ENCODE measurements around the gene HEBP2. TPM values are rescaled to one million over a fixed set of nuclear protein-coding genes. Genes with fewer than 3 reads are reported as not detected.
A peak's percentile ranks its signal among the peaks of the same experiment; 100 is the strongest.

HEBP2 gene
- total and polyA plus RNA-seq, 5 donors from 2014 or later = 57.5 to 115 (median 67.8) TPM

- ATAC-seq (ENCODE audit: low read depth in 2 of 2) (peak in 1 of 2 donors; percentile 28), DNase-seq (peak in 1 of 3 donors; percentile 63)
- H3K27me3 Mint-ChIP-seq = peaks cover under 1% of the 10 kb centered on the region
- Histone ChIP-seq H3K27me3 (ENCODE audit: control insufficient read depth, insufficient read depth, low read length) (no peaks in the 10 kb centered on the region), H3K4me3 (ENCODE audit: low read depth, low read length) (no peak overlapping the region), H3K9me3 (ENCODE audit: control insufficient read depth in 2 of 2, low read length in 2 of 2) (no peaks in the 10 kb centered on the region), H3K36me3 (ENCODE audit: control insufficient read depth, insufficient read depth, low read length) (peaks cover 91% of the 10 kb centered on the region), H3K27ac (ENCODE audit: insufficient read depth, low read length, poor library complexity, severe bottlenecking) (peak overlapping the region; percentile 39), H3K4me1 (ENCODE audit: control insufficient read depth, insufficient read depth, low read length, poor library complexity, severe bottlenecking) (peaks cover 16% of the 10 kb centered on the region)
- no peaks in the 10 kb centered on the region for H3K9me3 Mint-ChIP-seq
- no peak overlapping the region for H3K4me3 Mint-ChIP-seq
- H3K27ac Mint-ChIP-seq = peak overlapping the region in 2 of 3 donors; percentile 57 to 83
- peaks cover 6 to 51% (median 41%) of the 10 kb centered on the region in 4 donors for H3K4me1 Mint-ChIP-seq
- peaks cover 71% of the 10 kb centered on the region for H3K36me3 Mint-ChIP-seq
Measured at GRCh38 chr6:138410972-138411880, 7.2 kb downstream of the HEBP2 start.

GRCh38 chr6:138415125-138415524 lies 11.1 kb downstream of the HEBP2 start:
- Histone ChIP-seq H3K36me3 (ENCODE audit: control insufficient read depth, insufficient read depth, low read length) (peaks cover 84% of the 10 kb centered on the region), H3K4me3 (ENCODE audit: low read depth, low read length) (no peak overlapping the region), H3K27me3 (ENCODE audit: control insufficient read depth, insufficient read depth, low read length) (no peaks in the 10 kb centered on the region), H3K4me1 (ENCODE audit: control insufficient read depth, insufficient read depth, low read length, poor library complexity, severe bottlenecking) (peaks cover 7% of the 10 kb centered on the region), H3K9me3 (ENCODE audit: control insufficient read depth in 2 of 2, low read length in 2 of 2) (no peaks in the 10 kb centered on the region), H3K27ac (ENCODE audit: insufficient read depth, low read length, poor library complexity, severe bottlenecking) (no peak overlapping the region)
- peaks cover 4% of the 10 kb centered on the region for H3K27me3 Mint-ChIP-seq
- peaks cover 0 to 2% (median 0%) of the 10 kb centered on the region in 7 donors for H3K9me3 Mint-ChIP-seq
- H3K36me3 Mint-ChIP-seq = peaks cover 76% of the 10 kb centered on the region
- H3K4me3 Mint-ChIP-seq = no peak overlapping the region
- DNase-seq = no peak
- no peak overlapping the region for H3K27ac Mint-ChIP-seq
- ATAC-seq (ENCODE audit: low read depth in 2 of 2) = no peak
- H3K4me1 Mint-ChIP-seq = peaks cover 6 to 26% (median 14%) of the 10 kb centered on the region in 4 donors

GRCh38 chr6:138416206-138416605 lies 12.2 kb downstream of the HEBP2 start:
- Mint-ChIP-seq H3K4me1 (peaks cover 6 to 16% (median 7%) of the 10 kb centered on the region in 4 donors), H3K27me3 (peaks cover 4% of the 10 kb centered on the region), H3K9me3 (peaks cover 0 to 2% (median 0%) of the 10 kb centered on the region in 7 donors), H3K27ac (no peak overlapping the region), H3K36me3 (peaks cover 68% of the 10 kb centered on the region), H3K4me3 (no peak overlapping the region)
- peaks cover under 1% of the 10 kb centered on the region for H3K4me1 ChIP-seq (ENCODE audit: control insufficient read depth, insufficient read depth, low read length, poor library complexity, severe bottlenecking)
- no peaks in the 10 kb centered on the region for H3K27me3 ChIP-seq (ENCODE audit: control insufficient read depth, insufficient read depth, low read length)
- peaks cover 73% of the 10 kb centered on the region for H3K36me3 ChIP-seq (ENCODE audit: control insufficient read depth, insufficient read depth, low read length)
- no peak for ATAC-seq (ENCODE audit: low read depth in 2 of 2)
- no peaks in the 10 kb centered on the region for H3K9me3 ChIP-seq (ENCODE audit: control insufficient read depth in 2 of 2, low read length in 2 of 2)
- H3K4me3 ChIP-seq (ENCODE audit: low read depth, low read length) = no peak overlapping the region
- no peak overlapping the region for H3K27ac ChIP-seq (ENCODE audit: insufficient read depth, low read length, poor library complexity, severe bottlenecking)
- DNase-seq = no peak

- Histone ChIP-seq H3K27ac (ENCODE audit: insufficient read depth, low read length, poor library complexity, severe bottlenecking) (no peak overlapping the region), H3K36me3 (ENCODE audit: control insufficient read depth, insufficient read depth, low read length) (peaks cover 61% of the 10 kb centered on the region), H3K27me3 (ENCODE audit: control insufficient read depth, insufficient read depth, low read length) (no peaks in the 10 kb centered on the region), H3K9me3 (ENCODE audit: control insufficient read depth in 2 of 2, low read length in 2 of 2) (no peaks in the 10 kb centered on the region), H3K4me1 (ENCODE audit: control insufficient read depth, insufficient read depth, low read length, poor library complexity, severe bottlenecking) (no peaks in the 10 kb centered on the region), H3K4me3 (ENCODE audit: low read depth, low read length) (no peak overlapping the region)
- H3K27ac Mint-ChIP-seq = peak overlapping the region in 2 of 3 donors; percentile 71 to 90
- ATAC-seq (ENCODE audit: low read depth in 2 of 2) (no peak), DNase-seq (no peak)
- H3K4me3 Mint-ChIP-seq = no peak overlapping the region
- H3K36me3 Mint-ChIP-seq = peaks cover 59% of the 10 kb centered on the region
- H3K9me3 Mint-ChIP-seq = peaks cover 0 to 2% (median 0%) of the 10 kb centered on the region in 7 donors
- peaks cover 4% of the 10 kb centered on the region for H3K27me3 Mint-ChIP-seq
- peaks cover 4 to 11% (median 5%) of the 10 kb centered on the region in 4 donors for H3K4me1 Mint-ChIP-seq
Measured at GRCh38 chr6:138417493-138418117, 13.6 kb downstream of the HEBP2 start.

GRCh38 chr6:138418118-138418742 lies 14.2 kb downstream of the HEBP2 start:
- H3K36me3 ChIP-seq (ENCODE audit: control insufficient read depth, insufficient read depth, low read length) = peaks cover 55% of the 10 kb centered on the region
- Mint-ChIP-seq H3K4me3 (no peak overlapping the region), H3K27ac (peak overlapping the region in 1 of 3 donors; percentile 52), H3K9me3 (peaks cover 0 to 2% (median 0%) of the 10 kb centered on the region in 7 donors), H3K4me1 (peaks cover 6 to 14% (median 8%) of the 10 kb centered on the region in 4 donors), H3K36me3 (peaks cover 54% of the 10 kb centered on the region), H3K27me3 (peaks cover 4% of the 10 kb centered on the region)
- no peak for DNase-seq
- no peak for ATAC-seq (ENCODE audit: low read depth in 2 of 2)
- no peak overlapping the region for H3K27ac ChIP-seq (ENCODE audit: insufficient read depth, low read length, poor library complexity, severe bottlenecking)
- H3K4me1 ChIP-seq (ENCODE audit: control insufficient read depth, insufficient read depth, low read length, poor library complexity, severe bottlenecking) = no peaks in the 10 kb centered on the region
- no peaks in the 10 kb centered on the region for H3K27me3 ChIP-seq (ENCODE audit: control insufficient read depth, insufficient read depth, low read length)
- H3K9me3 ChIP-seq (ENCODE audit: control insufficient read depth in 2 of 2, low read length in 2 of 2) = no peaks in the 10 kb centered on the region
- no peak overlapping the region for H3K4me3 ChIP-seq (ENCODE audit: low read depth, low read length)

GRCh38 chr6:138419766-138420165 lies 15.7 kb downstream of the HEBP2 start:
- Histone ChIP-seq H3K4me1 (ENCODE audit: control insufficient read depth, insufficient read depth, low read length, poor library complexity, severe bottlenecking) (no peaks in the 10 kb centered on the region), H3K27ac (ENCODE audit: insufficient read depth, low read length, poor library complexity, severe bottlenecking) (no peak overlapping the region), H3K4me3 (ENCODE audit: low read depth, low read length) (no peak overlapping the region), H3K9me3 (ENCODE audit: control insufficient read depth in 2 of 2, low read length in 2 of 2) (no peaks in the 10 kb centered on the region), H3K36me3 (ENCODE audit: control insufficient read depth, insufficient read depth, low read length) (peaks cover 44% of the 10 kb centered on the region), H3K27me3 (ENCODE audit: control insufficient read depth, insufficient read depth, low read length) (no peaks in the 10 kb centered on the region)
- H3K9me3 Mint-ChIP-seq = peaks cover 0 to 2% (median 0%) of the 10 kb centered on the region in 7 donors
- DNase-seq (no peak), ATAC-seq (ENCODE audit: low read depth in 2 of 2) (no peak)
- no peak overlapping the region for H3K27ac Mint-ChIP-seq
- peaks cover 6 to 19% (median 8%) of the 10 kb centered on the region in 4 donors for H3K4me1 Mint-ChIP-seq
- no peak overlapping the region for H3K4me3 Mint-ChIP-seq
- peaks cover 42% of the 10 kb centered on the region for H3K36me3 Mint-ChIP-seq
- peaks cover 4% of the 10 kb centered on the region for H3K27me3 Mint-ChIP-seq

GRCh38 chr6:138420356-138420755 lies 16.3 kb downstream of the HEBP2 start:
- Mint-ChIP-seq H3K4me3 (no peak overlapping the region), H3K36me3 (peaks cover 38% of the 10 kb centered on the region), H3K27ac (no peak overlapping the region), H3K4me1 (peaks cover 6 to 19% (median 8%) of the 10 kb centered on the region in 4 donors), H3K27me3 (peaks cover 4% of the 10 kb centered on the region), H3K9me3 (peaks cover 0 to 2% (median 0%) of the 10 kb centered on the region in 7 donors)
- Histone ChIP-seq H3K9me3 (ENCODE audit: control insufficient read depth in 2 of 2, low read length in 2 of 2) (no peaks in the 10 kb centered on the region), H3K36me3 (ENCODE audit: control insufficient read depth, insufficient read depth, low read length) (peaks cover 40% of the 10 kb centered on the region), H3K27me3 (ENCODE audit: control insufficient read depth, insufficient read depth, low read length) (no peaks in the 10 kb centered on the region), H3K4me3 (ENCODE audit: low read depth, low read length) (no peak overlapping the region), H3K27ac (ENCODE audit: insufficient read depth, low read length, poor library complexity, severe bottlenecking) (no peak overlapping the region), H3K4me1 (ENCODE audit: control insufficient read depth, insufficient read depth, low read length, poor library complexity, severe bottlenecking) (no peaks in the 10 kb centered on the region)
- ATAC-seq (ENCODE audit: low read depth in 2 of 2) (no peak), DNase-seq (no peak)
